BE2C (cell line): ENCODE results near the gene USP11.

Experiments
- DNase-seq: peaks from one replicate; pipeline ENCODE4 v3.0.0-alpha.2; 2020
- H3K27me3 ChIP-seq: fragments of 250-450 bp; sonication (Bioruptor Pico); 2 replicates; pipeline ENCODE4 v1.5.1; 2020; ENCODE audit warnings: mild to moderate bottlenecking
- H3K36me3 ChIP-seq: fragments of 250-450 bp; sonication (Bioruptor Pico); 2 replicates; pipeline ENCODE4 v1.5.1; 2020; ENCODE audit warnings: mild to moderate bottlenecking
- H3K4me1 ChIP-seq: fragments of 250-450 bp; sonication (Bioruptor Pico); 2 replicates; pipeline ENCODE4 v1.5.1; 2020
- H3K4me3 ChIP-seq: 2 replicates; pipeline ENCODE4 v1.5.1; 2011; ENCODE audit warnings: low read depth, low read length
- H3K9me3 ChIP-seq: fragments of 250-450 bp; sonication (Bioruptor Pico); 2 replicates; pipeline ENCODE4 v1.5.1; 2020
- CTCF ChIP-seq: IDR thresholded peaks from 2 replicates; pipeline ENCODE4 v1.5.1; 2012; ENCODE audit warnings: mild to moderate bottlenecking, low read depth, low read length

The USP11 gene

DNA sequence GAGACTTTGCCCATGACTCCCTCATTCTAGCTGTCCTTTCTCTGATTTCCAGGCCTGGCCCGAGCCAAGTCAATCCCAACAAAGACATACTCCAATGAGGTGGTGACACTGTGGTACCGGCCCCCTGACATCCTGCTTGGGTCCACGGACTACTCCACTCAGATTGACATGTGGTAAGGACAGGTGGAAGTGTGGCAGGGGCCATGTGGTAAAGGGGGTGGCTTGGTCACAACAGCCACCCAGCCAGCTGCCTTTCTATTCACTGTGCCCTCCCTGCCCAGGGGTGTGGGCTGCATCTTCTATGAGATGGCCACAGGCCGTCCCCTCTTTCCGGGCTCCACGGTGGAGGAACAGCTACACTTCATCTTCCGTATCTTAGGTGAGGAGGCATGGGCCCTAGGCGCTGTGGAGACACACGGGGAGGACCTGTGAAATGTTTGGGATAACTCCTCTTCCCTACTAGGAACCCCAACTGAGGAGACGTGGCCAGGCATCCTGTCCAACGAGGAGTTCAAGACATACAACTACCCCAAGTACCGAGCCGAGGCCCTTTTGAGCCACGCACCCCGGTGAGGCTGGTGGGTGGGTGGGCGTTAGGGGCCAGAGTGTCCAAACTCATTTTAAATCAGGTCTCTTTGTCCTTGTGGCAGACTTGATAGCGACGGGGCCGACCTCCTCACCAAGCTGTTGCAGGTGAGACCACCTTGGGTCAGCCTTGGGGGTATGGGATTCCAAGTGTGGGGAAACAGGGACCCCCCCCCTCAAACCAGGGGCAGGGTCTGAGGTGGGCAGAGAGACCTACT is 6.1 kb upstream of the USP11 start:
- no peak for DNase-seq
- Histone ChIP-seq H3K36me3 (peaks cover 35% of the 10 kb centered on the region), H3K27me3 (no peaks in the 10 kb centered on the region), H3K4me1 (no peaks in the 10 kb centered on the region), H3K9me3 (no peaks in the 10 kb centered on the region), H3K4me3 (no peak overlapping the region)
- TF ChIP-seq CTCF, result no peak

- peaks cover 35% of the 10 kb centered on the region for H3K36me3 ChIP-seq
- no peaks in the 10 kb centered on the region for H3K9me3 ChIP-seq
- no peaks in the 10 kb centered on the region for H3K4me1 ChIP-seq
- no peak for TF ChIP-seq CTCF
- DNase-seq, result no peak
- no peaks in the 10 kb centered on the region for H3K27me3 ChIP-seq
- no peak overlapping the region for H3K4me3 ChIP-seq
Measured at GRCh38 chrX:47227334-47227583, 5.5 kb upstream of the USP11 start.

GRCh38 chrX:47228550-47229270 is 4.1 kb upstream of the USP11 start:
- Histone ChIP-seq H3K4me1 (no peaks in the 10 kb centered on the region), H3K36me3 (peaks cover 26% of the 10 kb centered on the region), H3K27me3 (no peaks in the 10 kb centered on the region), H3K9me3 (no peaks in the 10 kb centered on the region), H3K4me3 (no peak overlapping the region)
- DNase-seq, result no peak
- no peak for TF ChIP-seq CTCF

GRCh38 chrX:47229427-47229826 is 3.4 kb upstream of the USP11 start:
- DNase-seq, result no peak
- no peaks in the 10 kb centered on the region for H3K9me3 ChIP-seq
- H3K4me3 ChIP-seq, result no peak overlapping the region
- TF ChIP-seq CTCF, result no peak
- H3K4me1 ChIP-seq, result no peaks in the 10 kb centered on the region
- H3K36me3 ChIP-seq, result peaks cover 19% of the 10 kb centered on the region
- no peaks in the 10 kb centered on the region for H3K27me3 ChIP-seq

DNA sequence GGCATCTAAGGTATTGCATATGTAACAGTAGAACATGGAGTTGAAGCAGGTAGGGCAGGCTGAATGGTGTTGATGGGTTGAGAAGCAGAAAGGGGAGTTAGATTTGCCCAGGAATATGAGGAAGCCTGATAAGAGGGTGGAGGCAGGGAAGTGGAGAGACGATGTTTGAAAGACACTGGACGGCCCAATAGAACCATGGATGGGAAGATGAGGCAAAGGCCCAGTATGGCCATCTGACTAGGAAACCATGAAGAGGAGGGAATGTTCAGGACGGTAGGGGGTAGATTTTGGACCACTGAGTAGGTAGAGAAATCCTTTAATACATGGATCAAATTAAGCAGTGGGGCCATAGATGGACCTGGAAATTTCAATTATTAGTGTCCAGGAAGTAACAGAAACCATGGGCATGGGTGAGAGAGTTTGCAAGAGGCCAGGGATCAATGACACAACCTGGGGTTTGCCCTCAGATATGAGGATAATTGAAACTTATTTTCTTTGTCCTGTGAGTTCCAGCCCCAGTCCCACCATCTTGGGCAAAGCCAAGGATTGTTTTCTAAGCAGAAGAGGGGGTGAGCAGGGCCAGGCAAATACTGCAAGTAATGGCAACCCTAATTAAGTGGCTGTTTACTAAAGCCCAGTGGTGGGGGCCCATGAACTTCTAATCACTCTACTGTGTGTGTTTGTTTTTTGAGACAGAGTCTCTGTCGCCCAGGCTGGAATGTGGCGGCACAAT is 2.5 kb upstream of the USP11 start:
- Histone ChIP-seq H3K4me3 (no peak overlapping the region), H3K27me3 (no peaks in the 10 kb centered on the region), H3K36me3 (peaks cover 13% of the 10 kb centered on the region), H3K4me1 (no peaks in the 10 kb centered on the region), H3K9me3 (no peaks in the 10 kb centered on the region)
- DNase-seq, result no peak
- no peak for TF ChIP-seq CTCF

DNA sequence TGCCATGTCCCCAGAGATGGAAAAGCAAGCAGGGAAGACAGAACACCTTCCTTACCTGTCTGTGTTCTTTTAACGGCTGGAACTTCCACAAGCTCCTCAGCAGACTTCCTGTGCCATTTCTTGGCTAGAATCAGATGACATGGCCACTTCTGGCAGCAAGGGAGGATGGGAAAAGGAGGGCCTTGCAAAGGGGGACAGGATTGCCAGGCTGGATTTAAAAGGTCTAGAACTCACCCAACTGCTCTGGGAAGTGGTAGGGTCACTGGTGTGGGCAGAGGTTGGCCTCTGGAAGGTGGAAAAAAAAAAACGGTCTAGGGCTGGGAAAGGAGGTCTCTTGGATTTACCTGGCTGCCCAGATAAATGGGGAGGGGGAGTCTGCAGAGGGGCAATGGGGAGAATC is 1.6 kb upstream of the USP11 start:
- DNase-seq, result no peak
- Histone ChIP-seq H3K4me3 (no peak overlapping the region), H3K9me3 (no peaks in the 10 kb centered on the region), H3K36me3 (peaks cover 4% of the 10 kb centered on the region), H3K27me3 (no peaks in the 10 kb centered on the region), H3K4me1 (no peaks in the 10 kb centered on the region)
- no peak for TF ChIP-seq CTCF
